ENCODE results near the gene NUP205. TPM values are rescaled to one million over a fixed set of nuclear protein-coding genes. Genes with fewer than 3 reads are reported as not detected.

Gene NUP205
- total RNA-seq, 2 donors from 2014 or later: 28.3 to 30.1 TPM

GRCh38 chr7:135597926-135598305, 40.2 kb downstream of the NUP205 start:
- Histone ChIP-seq H3K4me3 (no peak overlapping the region), H3K27ac (no peak overlapping the region), H3K9me3 (no peaks in the 10 kb centered on the region), H3K4me1 (ENCODE audit: control insufficient read depth in 1 of 2, low read depth in 2 of 2) (no peaks in the 10 kb centered on the region), H3K36me3 (peaks cover 18% of the 10 kb centered on the region), H3K27me3 (replicated peaks; ENCODE audit: insufficient read depth) (no peaks in the 10 kb centered on the region)
- no peak for TF ChIP-seq CTCF (IDR thresholded peaks at IDR 0.05)
- DNase-seq (ENCODE audit: low spot score) (no peak), ATAC-seq (ENCODE audit: insufficient number of reproducible peaks, low FRiP score, low read depth) (no peak)

- Histone ChIP-seq H3K36me3 (peaks cover 18% of the 10 kb centered on the region), H3K27me3 (replicated peaks; ENCODE audit: insufficient read depth) (no peaks in the 10 kb centered on the region), H3K4me1 (ENCODE audit: control insufficient read depth in 1 of 2, low read depth in 2 of 2) (no peaks in the 10 kb centered on the region), H3K9me3 (no peaks in the 10 kb centered on the region), H3K4me3 (no peak overlapping the region), H3K27ac (no peak overlapping the region)
- DNase-seq (ENCODE audit: low spot score) (no peak), ATAC-seq (ENCODE audit: insufficient number of reproducible peaks, low FRiP score, low read depth) (no peak)
- TF ChIP-seq CTCF (IDR thresholded peaks at IDR 0.05): no peak
Observed at GRCh38 chr7:135599471-135599870, 41.8 kb downstream of the NUP205 start.

DNA sequence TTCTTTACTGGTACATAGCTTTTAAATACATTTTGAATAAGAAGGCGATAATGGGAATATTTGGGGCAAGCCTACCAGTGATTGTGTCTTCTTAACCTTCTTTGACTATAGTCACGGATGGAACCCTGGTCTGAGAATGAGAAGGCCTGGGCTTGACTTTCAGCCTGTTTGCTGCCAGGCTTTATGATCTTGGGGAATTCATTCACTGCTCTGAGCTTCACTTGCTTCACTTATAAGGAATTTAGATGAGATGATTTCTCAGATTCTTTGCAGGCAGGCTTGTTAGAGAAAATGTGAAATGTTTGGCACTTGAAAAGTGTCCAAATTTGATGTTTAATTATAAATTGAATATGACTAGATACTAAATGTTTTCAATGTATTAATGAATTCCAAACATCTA, 42.5 kb downstream of the NUP205 start:
- no peak overlapping the region for H3K27ac ChIP-seq
- no peaks in the 10 kb centered on the region for H3K9me3 ChIP-seq
- H3K36me3 ChIP-seq: peaks cover 20% of the 10 kb centered on the region
- DNase-seq (ENCODE audit: low spot score) (no peak), ATAC-seq (ENCODE audit: insufficient number of reproducible peaks, low FRiP score, low read depth) (no peak)
- no peak overlapping the region for H3K4me3 ChIP-seq
- TF ChIP-seq CTCF (IDR thresholded peaks at IDR 0.05): no peak
- H3K27me3 ChIP-seq (replicated peaks; ENCODE audit: insufficient read depth): no peaks in the 10 kb centered on the region
- H3K4me1 ChIP-seq (ENCODE audit: control insufficient read depth in 1 of 2, low read depth in 2 of 2): no peaks in the 10 kb centered on the region

GRCh38 chr7:135601182-135601581, 43.5 kb downstream of the NUP205 start:
- H3K36me3 ChIP-seq: peaks cover 17% of the 10 kb centered on the region
- H3K4me1 ChIP-seq (ENCODE audit: control insufficient read depth in 1 of 2, low read depth in 2 of 2): no peaks in the 10 kb centered on the region
- no peak for ATAC-seq (ENCODE audit: insufficient number of reproducible peaks, low FRiP score, low read depth)
- no peak overlapping the region for H3K4me3 ChIP-seq
- no peaks in the 10 kb centered on the region for H3K27me3 ChIP-seq (replicated peaks; ENCODE audit: insufficient read depth)
- no peak overlapping the region for H3K27ac ChIP-seq
- H3K9me3 ChIP-seq: no peaks in the 10 kb centered on the region
- TF ChIP-seq CTCF (IDR thresholded peaks at IDR 0.05): no peak
- DNase-seq (ENCODE audit: low spot score): no peak

GRCh38 chr7:135602304-135602703, 44.6 kb downstream of the NUP205 start:
- DNase-seq (ENCODE audit: low spot score): no peak
- Histone ChIP-seq H3K9me3 (no peaks in the 10 kb centered on the region), H3K27me3 (replicated peaks; ENCODE audit: insufficient read depth) (no peaks in the 10 kb centered on the region), H3K27ac (no peak overlapping the region), H3K4me1 (ENCODE audit: control insufficient read depth in 1 of 2, low read depth in 2 of 2) (no peaks in the 10 kb centered on the region), H3K36me3 (peaks cover 24% of the 10 kb centered on the region), H3K4me3 (no peak overlapping the region)
- no peak for ATAC-seq (ENCODE audit: insufficient number of reproducible peaks, low FRiP score, low read depth)
- TF ChIP-seq CTCF (IDR thresholded peaks at IDR 0.05): no peak
